Suprapubic skin (tissue), 4 donors: ENCODE data around the gene NDUFS5. TPM values are rescaled to one million over a fixed set of nuclear protein-coding genes. Genes with fewer than 3 reads are reported as not detected.

Experiments
- DNase-seq, 2 donors: peaks; one replicate each; pipeline ENCODE4 v3.0.0-alpha.2; 2019; ENCODE audit warnings: low spot score in 2 of 2
- H3K27ac ChIP-seq: fragments of 200-600 bp; sonication (generic); one replicate; pipeline ENCODE4 v1.5.1; 2019
- H3K27me3 ChIP-seq: fragments of 200-600 bp; sonication (generic); one replicate; pipeline ENCODE4 v1.5.1; 2019
- H3K36me3 ChIP-seq: fragments of 200-600 bp; sonication (generic); one replicate; pipeline ENCODE4 v1.5.1; 2019
- H3K4me1 ChIP-seq: fragments of 200-600 bp; sonication (generic); one replicate; pipeline ENCODE4 v1.5.1; 2019
- H3K4me3 ChIP-seq: fragments of 200-600 bp; sonication (generic); one replicate; pipeline ENCODE4 v1.5.1; 2019; ENCODE audit warnings: mild to moderate bottlenecking
- H3K9me3 ChIP-seq: fragments of 200-600 bp; sonication (generic); one replicate; pipeline ENCODE4 v1.5.1; 2019
- EP300 ChIP-seq: sonication (generic); formaldehyde crosslinking; IDR thresholded peaks from one replicate; pipeline ENCODE4 v1.6.1; 2017; ENCODE audit warnings: antibody characterized with exemption
- POLR2A ChIP-seq, 2 donors: fragments of 450-650 bp; IDR thresholded peaks; one replicate each; pipeline ENCODE4 v1.6.1; 2017; ENCODE audit warnings: antibody characterized with exemption in 2 of 2, mild to moderate bottlenecking in 2 of 2, moderate library complexity in 2 of 2
- POLR2AphosphoS5 ChIP-seq, 3 donors: sonication (generic); formaldehyde crosslinking; IDR thresholded peaks; one replicate each; pipeline ENCODE4 v1.6.1; 2017; ENCODE audit warnings: antibody characterized with exemption in 3 of 3
- WGBS: methylation state at CpG from one replicate; pipeline ENCODE4 v1.1.5; 2018; 5-methylcytosine and 5-hydroxymethylcytosine counted together
- total RNA-seq, 4 donors: library from RNA; depleted of rRNA; stranded (reverse); fragments of >200 nt; gene quantifications; one replicate each; pipeline ENCODE4 v1.1.0, GENCODE V29; 2016
- TF ChIP-seq, protein P1 (sequence below), 2 donors: fragments of 200-600 bp in 1 of 2; fragments of 450-650 bp in 1 of 2; sonication (generic) in 1 of 2; IDR thresholded peaks; one replicate each; pipeline ENCODE4 v1.5.1; 2016 to 2019; ENCODE audit warnings: antibody characterized with exemption in 2 of 2, mild to moderate bottlenecking in 1 of 2, moderate library complexity in 1 of 2

The NDUFS5 gene
- total RNA-seq, 4 donors from 2014 or later: 314 to 371 (median 352) TPM

GRCh38 chr1:39082010-39082799, 56.1 kb downstream of the NDUFS5 start:
- peaks cover 27% of the 10 kb centered on the region for H3K4me1 ChIP-seq
- H3K27me3 ChIP-seq: peaks cover 10% of the 10 kb centered on the region
- TF ChIP-seq, protein P1, sequence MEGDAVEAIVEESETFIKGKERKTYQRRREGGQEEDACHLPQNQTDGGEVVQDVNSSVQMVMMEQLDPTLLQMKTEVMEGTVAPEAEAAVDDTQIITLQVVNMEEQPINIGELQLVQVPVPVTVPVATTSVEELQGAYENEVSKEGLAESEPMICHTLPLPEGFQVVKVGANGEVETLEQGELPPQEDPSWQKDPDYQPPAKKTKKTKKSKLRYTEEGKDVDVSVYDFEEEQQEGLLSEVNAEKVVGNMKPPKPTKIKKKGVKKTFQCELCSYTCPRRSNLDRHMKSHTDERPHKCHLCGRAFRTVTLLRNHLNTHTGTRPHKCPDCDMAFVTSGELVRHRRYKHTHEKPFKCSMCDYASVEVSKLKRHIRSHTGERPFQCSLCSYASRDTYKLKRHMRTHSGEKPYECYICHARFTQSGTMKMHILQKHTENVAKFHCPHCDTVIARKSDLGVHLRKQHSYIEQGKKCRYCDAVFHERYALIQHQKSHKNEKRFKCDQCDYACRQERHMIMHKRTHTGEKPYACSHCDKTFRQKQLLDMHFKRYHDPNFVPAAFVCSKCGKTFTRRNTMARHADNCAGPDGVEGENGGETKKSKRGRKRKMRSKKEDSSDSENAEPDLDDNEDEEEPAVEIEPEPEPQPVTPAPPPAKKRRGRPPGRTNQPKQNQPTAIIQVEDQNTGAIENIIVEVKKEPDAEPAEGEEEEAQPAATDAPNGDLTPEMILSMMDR (IDR thresholded peaks at IDR 0.05): no peak
- TF ChIP-seq POLR2AphosphoS5 (IDR thresholded peaks at IDR 0.05) (no peak), EP300 (no peak), POLR2A (IDR thresholded peaks at IDR 0.05) (no peak)
- no peak overlapping the region for H3K27ac ChIP-seq
- peak overlapping the region; percentile 76 for H3K4me3 ChIP-seq
- 35% methylated on average over 23 of the region's 29 CpGs for WGBS
- H3K36me3 ChIP-seq: no peaks in the 10 kb centered on the region
- H3K9me3 ChIP-seq: no peaks in the 10 kb centered on the region
- no peak for DNase-seq

DNA sequence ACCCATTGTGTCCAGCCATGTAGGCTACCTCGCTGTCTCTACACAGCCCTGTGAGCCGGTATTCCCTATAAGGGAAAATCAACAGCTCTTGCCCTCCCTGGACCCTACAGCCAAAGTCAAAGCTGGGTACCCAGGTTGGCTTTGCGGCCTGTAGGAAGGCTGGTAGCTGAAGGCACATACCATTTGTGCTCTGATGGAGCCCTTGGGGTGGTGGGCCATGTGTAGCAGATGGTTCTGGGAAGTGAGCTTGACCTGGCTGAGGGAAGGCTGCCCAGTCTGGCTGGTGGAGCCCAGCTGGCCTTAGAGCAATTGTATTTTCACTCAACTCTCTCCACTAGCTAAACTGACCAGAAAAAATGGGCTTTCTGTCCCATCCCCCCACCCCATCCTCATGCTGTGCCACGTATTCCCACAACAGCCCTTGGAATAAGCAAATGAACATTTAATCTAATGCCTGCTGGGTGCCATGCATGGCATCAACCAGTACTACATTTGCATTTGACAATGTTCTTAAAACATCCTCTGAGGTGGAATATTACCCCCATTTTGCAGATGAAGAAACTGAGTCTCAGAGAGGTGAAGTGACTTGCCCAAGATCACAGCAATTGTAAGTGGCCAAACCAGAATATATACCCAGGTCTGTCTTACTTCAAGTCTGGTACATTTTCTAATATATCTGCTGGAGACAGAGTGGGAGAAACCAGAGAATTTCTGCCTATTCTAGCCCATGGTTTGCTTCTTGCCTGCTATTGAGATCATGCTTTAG, 56.8 kb downstream of the NDUFS5 start:
- no peaks in the 10 kb centered on the region for H3K9me3 ChIP-seq
- peaks cover 10% of the 10 kb centered on the region for H3K27me3 ChIP-seq
- no peak overlapping the region for H3K4me3 ChIP-seq
- TF ChIP-seq POLR2AphosphoS5 (IDR thresholded peaks at IDR 0.05) (no peak), POLR2A (IDR thresholded peaks at IDR 0.05) (no peak), EP300 (no peak)
- TF ChIP-seq, protein P1 (IDR thresholded peaks at IDR 0.05): no peak
- H3K27ac ChIP-seq: no peak overlapping the region
- DNase-seq: no peak
- WGBS: 97% methylated on average over 3 of the region's 4 CpGs
- H3K36me3 ChIP-seq: no peaks in the 10 kb centered on the region
- peaks cover 31% of the 10 kb centered on the region for H3K4me1 ChIP-seq

- 95% methylated on average over 17 of the region's 17 CpGs for WGBS
- Histone ChIP-seq H3K27ac (no peak overlapping the region), H3K4me3 (no peak overlapping the region), H3K4me1 (peaks cover 34% of the 10 kb centered on the region), H3K9me3 (no peaks in the 10 kb centered on the region), H3K27me3 (peaks cover 10% of the 10 kb centered on the region), H3K36me3 (no peaks in the 10 kb centered on the region)
- no peak for TF ChIP-seq POLR2AphosphoS5 (IDR thresholded peaks at IDR 0.05)
- TF ChIP-seq, protein P1 (IDR thresholded peaks at IDR 0.05): no peak
- TF ChIP-seq POLR2A (IDR thresholded peaks at IDR 0.05): no peak
- no peak for TF ChIP-seq EP300
- DNase-seq: no peak
These were observed 58.0 kb downstream of the NDUFS5 start for GRCh38 chr1:39084191-39084590.

Other genes starting within 250 kb of the NDUFS5 start
- 10 to 100 TPM; 18.3 to 25.3 (median 20.4) TPM for gene RRAGC, start 166.6 kb upstream of the NDUFS5 start, total RNA-seq
- gene MYCBP, start 153.0 kb upstream of the NDUFS5 start, total RNA-seq: 10 to 100 TPM in 3 of 4 donors, 1 to 10 TPM in 1; 6.9 to 21.2 (median 19.7) TPM
- gene GJA9, start 144.8 kb upstream of the NDUFS5 start, total RNA-seq: 1 to 10 TPM in 1 of 4 donors, not detected in 3; 1.1 TPM
- 10 to 100 TPM in 3 of 4 donors, 1 to 10 TPM in 1; 5.9 to 26.6 (median 10.8) TPM for gene RHBDL2, start 84.5 kb upstream of the NDUFS5 start, total RNA-seq
- 10 to 100 TPM; 26.1 to 34.7 (median 30.4) TPM for gene AKIRIN1, start 35.1 kb upstream of the NDUFS5 start, total RNA-seq
- 100 to 1,000 TPM; 421 to 942 (median 545) TPM for gene MACF1, start 178.3 kb downstream of the NDUFS5 start, total RNA-seq